GM18873 (cell line): ENCODE results near the gene SLX1A.
A peak's percentile ranks its signal among the peaks of the same experiment; 100 is the strongest.
"Not testable (repeated sequence)": the region's sequence is repeated elsewhere in the genome, so short reads cannot be mapped to it uniquely, and the experiment has no call there.

Experiments used
- ATAC-seq: cut with Tn5 transposase; IDR thresholded peaks from one replicate; pipeline ENCODE4 v1.9.1; 2021; ENCODE audit warnings: mild to moderate bottlenecking, moderate library complexity, moderate number of reproducible peaks; ENCODE audit not compliant: unreplicated experiment, low FRiP score

Gene SLX1A

DNA sequence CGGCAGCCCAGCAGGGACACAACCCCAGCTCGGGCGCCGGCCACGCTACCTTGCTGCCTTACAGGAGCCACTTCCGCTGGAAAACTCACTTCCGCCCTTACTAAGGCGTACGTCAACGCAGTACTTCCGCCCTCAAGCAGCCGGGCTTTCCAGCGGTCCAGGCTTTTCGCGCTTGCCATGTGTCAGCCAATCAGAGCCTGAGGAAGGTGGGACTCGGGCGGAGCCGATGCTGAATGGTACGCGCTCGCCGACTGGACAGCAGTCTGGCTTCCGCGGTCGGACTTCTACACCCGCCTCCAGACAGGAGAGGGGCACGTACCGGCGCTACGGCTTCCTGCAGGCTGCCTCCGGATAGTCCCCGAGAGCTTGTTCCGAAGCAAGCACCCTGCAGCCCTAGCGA, at the start of gene SLX1A, which contains the start of gene BOLA2B:
Gene SLX1A, plus strand, starts transcription at position 261 of the 400 bp plus-strand sequence. CDS start 210 bp downstream, outside the sequence.
Gene BOLA2B, minus strand, starts transcription at position 52 of the 400 bp plus-strand sequence. CDS start 71 bp downstream, outside the sequence.
- peak; percentile 91 for ATAC-seq

DNA sequence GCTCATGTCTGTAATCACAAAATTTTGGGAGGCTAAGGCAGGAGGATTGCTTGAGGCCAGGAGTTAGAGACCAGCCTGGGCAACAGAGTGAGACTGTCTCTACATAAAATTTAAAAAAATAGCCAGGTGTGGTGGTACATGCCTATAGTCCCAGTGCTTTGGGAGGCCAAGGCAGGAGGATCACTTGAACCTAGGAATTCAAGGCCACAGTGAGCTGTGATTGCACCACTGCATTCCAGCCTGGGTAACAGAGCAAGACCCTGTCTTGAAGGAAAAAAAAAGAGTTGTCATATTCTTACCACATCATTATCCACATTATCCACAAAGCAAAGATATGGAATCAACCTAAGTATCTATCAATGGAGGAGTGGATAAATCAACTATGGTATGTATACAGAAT, 49.7 kb upstream of the SLX1A start:
- ATAC-seq: no peak

DNA sequence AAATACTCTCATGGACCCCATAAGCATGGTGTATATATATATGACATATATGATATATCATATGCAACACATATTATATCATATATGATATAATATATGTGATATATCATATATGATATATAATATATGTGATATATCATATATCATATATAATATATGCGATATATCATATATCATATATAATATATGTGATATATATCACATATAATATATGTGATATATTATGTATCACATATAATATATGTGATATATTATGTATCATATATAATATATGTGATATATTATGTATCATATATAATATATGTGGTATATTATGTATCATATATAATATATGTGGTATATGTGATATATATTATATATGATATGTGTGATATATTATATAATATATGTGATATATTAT, 48.8 kb upstream of the SLX1A start:
- no peak for ATAC-seq

DNA sequence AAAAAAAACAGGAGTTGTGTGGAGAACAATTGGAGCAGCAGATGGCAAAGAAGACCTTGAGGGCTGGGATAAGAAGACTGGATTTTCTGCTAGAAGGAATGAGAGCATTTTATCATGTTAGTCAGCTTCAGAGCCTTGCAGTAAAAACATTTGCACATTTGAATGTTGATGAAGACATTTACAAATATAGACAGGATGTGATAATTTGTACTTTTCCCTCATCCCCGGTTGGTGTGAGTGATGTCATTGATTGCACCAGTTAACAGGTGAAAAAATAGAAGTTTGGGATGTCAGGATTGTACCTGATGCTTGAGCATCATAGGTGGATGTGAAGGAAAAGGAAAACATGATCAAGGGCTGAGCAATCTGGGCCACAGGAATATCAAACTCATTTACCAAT, 48.0 kb upstream of the SLX1A start:
- no peak for ATAC-seq

DNA sequence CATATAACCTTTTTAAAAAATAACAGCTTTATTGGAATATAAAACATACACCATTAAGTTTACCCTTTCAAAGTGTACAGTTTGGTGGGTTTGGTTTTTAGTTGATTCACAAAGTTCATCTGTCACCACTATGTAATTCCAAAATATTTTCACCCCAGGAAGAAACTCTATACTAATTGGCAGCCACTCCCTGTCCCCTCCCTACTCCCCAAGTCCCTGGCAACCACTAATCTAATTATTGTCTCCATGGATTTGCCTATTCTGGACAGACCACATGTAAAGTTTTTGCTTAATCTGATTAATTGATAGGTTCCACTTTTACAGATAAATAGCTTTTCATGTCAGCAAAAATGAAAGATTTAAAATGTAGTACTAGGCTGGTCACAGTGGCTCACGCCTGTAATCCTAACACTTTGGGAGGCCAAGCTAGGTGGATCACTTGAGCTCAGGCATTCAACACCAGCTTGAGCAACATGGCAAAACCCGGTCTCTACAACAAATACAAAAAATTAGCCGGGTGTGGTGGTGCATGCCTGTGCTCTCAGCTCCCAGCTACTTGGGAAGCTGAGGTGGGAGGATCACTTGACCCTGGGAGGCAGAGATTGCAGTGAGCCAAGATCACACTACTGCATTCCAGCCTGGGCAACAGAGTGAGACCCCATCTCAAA, 45.7 kb upstream of the SLX1A start:
- no peak for ATAC-seq

DNA sequence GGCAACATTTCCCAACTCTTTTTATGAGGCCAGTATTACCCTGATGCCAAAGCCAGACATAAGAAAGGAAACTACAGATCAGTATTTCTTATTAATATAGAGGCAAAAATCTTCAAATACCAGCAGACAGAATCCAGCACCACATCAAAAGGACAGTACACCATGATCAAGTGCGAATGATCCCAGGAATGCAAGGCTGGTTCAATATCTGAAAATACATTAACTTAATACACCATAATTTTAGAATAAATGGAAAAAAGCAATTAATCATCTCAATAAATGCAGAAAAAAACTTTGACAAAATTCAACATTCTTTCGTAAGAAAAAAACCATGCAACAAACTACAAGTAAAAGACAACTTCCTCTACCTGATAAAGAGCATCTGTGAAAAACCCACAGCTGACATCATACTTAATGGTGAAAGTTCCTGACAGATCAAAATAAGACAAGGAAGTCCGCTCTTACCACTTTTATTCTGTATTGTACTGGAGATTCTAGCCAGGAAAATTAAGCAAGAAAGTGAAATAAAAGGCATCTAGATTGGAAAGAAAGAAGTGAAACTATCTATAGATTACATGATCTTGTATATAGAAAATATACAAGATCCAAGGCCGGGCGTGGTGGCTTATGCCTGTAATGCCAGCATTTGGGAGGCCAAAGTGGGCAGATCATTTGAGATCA, 44.3 kb upstream of the SLX1A start:
- ATAC-seq: no peak

DNA sequence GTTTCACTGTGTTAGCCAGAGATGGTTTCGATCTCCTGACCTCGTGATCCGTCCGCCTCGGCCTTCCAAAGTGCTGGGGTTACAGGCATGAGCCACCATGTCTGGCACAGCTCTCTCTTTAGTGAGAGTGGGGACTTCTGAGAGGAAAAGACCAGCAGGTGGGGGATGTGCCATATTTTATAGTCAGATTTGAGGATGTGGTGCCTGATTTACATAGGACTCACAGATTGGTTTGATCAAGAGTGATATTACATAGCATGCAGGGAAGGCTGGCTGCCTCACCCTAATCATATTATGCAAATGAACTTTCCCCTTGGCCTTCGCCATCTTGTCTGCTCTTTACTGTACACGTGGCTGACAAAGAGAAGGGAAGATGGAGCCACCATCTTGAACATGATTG, 42.6 kb upstream of the SLX1A start:
- no peak for ATAC-seq

DNA sequence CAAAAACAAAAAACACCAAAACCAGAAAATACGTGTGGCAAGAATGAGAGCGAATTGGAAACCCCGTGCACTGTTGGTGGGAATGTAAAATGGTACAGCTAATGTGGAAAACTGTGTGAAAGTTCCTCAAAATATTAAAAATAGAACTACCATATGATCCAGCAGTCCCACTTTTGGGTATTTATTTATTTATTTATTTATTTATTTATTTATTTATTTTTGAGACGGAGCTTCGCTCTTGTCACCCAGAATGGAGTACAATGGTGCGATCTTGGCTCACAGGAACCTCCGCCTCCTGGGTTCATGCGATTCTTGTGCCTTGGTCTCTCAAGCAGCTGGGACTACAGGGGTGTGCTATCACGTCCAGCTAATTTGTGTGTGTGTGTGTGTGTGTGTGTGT, 41.2 kb upstream of the SLX1A start:
- ATAC-seq: no peak

DNA sequence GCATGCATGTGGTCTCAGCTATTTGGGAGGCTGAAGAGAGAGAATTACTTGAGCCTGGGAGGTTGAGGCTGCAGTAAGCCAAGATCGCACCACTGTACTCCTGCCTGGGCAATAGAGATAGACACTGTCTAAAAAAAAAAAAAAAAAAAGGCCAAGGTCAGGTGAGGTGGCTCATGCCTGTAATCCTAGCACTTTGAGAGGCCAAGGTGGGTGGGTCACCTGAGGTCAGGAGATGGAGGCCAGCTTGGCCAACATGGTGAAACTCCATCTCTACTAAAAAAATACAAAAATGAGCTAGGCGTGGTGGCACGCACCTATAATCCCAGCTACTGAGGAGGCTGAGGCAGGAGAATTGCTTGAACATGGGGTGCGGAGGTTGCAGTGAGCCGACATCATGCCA, 38.5 kb upstream of the SLX1A start:
- no peak for ATAC-seq

DNA sequence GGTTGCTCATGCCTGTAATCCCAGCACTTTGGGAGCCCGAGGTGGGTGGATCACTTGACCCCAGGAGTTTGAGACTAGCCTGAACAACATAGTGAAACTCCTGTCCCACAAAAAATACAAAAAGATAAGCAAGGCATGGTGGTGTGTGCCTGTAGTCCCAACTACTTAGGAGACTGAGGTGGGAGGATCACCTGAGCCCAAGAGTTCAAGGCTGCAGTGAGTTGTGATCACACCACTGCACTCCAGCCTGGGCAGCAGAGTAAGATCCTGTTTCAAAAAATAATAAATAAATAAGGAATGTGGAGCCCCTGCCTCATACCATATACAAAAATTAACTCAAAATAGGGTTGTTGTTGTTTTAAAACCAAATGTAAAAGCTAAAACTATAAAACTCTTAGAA, 36.5 kb upstream of the SLX1A start:
- ATAC-seq: no peak

DNA sequence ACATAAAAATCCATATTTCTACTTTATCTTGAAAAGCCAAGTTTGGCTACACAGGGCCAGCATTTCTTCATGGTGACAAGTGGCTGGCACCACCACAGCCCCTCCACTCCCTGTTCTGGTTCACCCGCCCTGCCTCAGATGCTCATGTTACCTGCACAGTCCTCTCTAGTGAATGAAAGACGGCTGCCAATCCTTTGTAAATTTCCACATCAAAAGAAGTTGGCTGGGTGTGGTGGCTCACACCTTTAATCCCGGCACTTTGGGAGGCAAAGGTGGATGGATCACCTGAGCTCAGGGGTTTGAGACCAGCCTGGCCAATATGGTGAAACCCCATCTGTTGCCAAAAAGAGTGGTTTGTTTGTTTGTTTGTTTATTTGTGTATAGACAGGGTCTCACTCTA, 30.1 kb upstream of the SLX1A start:
- ATAC-seq: no peak

DNA sequence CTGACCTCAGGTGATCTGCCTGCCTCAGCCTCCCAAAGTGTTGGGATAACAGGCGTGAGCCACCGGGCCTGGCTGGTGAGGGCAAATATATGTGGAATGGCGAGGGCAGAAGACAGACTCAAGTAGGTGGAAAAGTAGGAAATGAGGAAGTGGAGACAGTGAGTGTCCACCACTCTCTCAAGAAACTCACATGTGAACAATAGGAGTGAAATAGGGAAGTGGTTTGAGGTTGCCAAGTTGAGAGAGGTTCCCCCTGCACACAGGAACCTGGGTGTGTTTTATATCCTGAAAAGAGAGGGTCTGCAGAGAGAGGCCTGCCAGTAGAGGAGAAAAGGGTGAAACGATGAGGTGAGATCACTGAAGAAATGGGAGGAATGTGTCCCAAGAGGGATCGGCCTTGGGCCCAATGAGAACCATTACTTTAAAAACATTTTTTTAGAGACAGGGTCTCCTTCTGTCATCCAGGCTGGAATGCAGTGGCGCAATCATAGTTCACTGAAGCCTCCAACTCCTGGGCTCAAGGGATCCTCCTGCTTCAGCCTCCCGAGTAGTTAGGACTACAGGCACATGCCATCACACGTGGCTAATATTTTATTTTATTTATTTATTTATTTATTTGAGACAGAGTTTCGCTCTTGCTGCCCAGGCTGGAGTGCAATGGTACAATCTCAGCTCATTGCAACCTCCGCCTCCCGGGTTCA, 27.3 kb upstream of the SLX1A start:
- ATAC-seq: peak; percentile 49

DNA sequence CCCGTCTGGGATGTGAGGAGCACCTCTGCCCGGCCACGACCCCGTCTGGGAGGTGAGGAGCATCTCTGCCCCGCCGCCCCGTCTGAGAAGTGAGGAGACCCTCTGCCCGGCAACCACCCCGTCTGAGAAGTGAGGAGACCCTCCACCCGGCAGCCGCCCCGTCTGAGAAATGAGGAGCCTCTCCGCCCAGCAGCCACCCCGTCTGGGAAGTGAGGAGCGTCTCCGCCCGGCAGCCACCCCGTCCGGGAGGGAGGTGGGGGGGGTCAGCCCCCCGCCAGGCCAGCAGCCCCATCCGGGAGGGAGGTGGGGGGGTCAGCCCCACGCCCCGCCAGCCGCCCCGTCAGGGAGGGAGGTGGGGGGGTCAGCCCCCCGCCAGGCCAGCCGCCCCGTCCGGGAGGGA, 24.9 kb upstream of the SLX1A start:
- not testable (repeated sequence) for ATAC-seq

DNA sequence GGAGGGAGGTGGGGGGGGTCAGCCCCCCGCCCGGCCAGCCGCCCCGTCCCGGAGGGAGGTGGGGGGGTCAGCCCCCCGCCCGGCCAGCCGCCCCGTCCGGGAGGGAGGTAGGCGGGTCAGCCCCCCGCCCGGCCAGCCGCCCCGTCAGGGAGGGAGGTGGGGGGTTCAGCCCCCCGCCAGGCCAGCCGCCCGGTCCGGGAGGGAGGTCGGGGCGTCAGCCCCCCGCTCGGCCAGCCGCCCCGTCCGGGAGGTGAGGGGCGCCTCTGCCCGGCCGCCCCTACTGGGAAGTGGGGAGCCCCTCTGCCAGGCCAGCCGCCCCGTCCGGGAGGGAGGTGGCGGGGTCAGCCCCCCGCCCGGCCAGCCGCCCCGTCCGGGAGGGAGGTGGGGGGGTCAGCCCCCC, 24.3 kb upstream of the SLX1A start:
- ATAC-seq: not testable (repeated sequence)

DNA sequence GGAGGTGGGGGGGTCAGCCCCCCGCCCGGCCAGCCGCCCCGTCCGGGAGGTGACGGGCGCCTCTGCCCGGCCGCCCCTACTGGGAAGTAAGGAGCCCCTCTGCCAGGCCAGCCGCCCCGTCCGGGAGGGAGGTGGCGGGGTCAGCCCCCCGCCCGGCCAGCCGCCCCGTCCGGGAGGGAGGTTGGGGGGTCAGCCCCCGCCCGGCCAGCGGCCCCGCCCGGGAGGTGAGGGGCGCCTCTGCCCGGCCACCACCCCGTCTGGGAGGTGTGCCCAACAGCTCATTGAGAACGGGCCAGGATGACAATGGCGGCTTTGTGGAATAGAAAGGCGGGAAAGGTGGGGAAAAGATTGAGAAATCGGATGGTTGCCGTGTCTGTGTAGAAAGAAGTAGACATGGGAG, 23.5 kb upstream of the SLX1A start:
- not testable (repeated sequence) for ATAC-seq

DNA sequence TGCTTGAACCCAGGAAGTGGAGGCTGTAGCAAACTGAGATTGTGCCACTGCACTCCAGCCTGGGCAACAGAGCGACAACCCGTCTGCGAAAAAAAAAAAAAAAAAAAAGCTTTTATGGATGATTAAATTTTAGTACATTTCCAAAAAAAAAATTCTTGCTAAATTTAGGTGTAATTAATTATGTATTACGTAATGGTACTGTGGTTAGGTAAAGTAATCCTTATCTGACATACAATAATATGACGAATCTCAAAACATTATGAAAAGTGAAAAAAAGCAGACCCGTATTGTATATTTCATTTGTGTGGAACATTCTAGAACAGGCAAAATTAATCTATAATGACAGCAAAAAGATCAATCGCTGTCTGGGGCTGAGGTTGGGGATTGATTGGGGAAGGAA, 20.6 kb upstream of the SLX1A start:
- no peak for ATAC-seq

DNA sequence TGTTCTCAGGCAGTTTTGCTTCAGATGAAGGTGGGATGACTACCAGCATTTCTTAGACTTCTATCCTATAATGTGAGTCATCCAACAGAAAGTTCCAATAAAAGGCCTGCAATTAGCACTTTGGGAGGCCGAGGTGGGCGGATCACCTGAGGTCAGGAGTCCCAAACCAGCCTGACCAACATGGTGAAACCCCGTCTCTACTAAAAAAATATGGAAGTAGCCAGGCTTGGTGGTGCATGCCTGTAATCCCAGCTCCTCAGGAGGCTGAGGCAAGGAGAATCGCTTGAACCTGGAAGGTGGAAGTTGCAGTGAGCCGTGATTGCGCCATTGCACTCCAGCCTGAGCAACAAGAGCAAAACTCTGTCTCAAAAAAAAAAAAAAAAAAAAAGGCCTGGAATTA, 16.8 kb upstream of the SLX1A start:
- not testable (repeated sequence) for ATAC-seq

DNA sequence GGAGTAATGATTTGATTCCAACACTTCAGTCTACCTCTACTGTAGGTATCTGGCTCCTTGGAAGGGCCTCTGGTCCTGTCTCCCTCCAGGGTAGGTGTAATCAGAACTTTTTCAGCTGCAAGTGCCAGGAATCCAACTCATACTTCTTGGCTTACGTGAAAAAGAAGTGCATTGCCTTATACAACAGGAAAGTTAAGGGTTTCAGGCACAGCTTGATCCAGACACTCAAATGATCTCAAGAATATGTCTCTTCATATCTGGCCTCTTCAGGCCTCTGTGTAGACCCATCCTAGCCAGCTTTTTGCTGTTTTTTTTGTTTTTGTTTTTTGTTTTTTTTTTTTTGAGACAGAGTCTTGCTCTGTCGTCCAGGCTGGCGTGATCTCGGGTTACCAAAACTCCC, 14.5 kb upstream of the SLX1A start:
- no peak for ATAC-seq

DNA sequence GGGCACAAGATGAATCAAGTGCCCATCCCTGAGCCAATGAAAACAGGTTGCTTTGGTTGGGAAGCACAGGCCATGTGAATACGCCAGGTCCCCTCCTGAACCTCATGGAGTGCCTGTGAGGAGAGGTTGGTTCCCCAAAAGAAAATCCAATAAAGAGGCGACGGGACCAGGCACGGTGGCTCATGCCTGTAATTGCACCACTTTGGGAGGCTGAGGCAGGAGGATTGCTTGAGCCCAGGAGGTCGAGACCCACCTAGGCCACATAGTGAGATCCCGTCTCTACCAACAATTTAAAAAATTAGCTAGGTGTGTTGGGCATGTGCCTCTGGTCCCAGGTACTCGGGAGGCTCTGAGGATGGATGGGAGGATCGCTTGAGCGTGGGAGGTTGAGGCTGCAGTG, 13.7 kb upstream of the SLX1A start:
- ATAC-seq: no peak

DNA sequence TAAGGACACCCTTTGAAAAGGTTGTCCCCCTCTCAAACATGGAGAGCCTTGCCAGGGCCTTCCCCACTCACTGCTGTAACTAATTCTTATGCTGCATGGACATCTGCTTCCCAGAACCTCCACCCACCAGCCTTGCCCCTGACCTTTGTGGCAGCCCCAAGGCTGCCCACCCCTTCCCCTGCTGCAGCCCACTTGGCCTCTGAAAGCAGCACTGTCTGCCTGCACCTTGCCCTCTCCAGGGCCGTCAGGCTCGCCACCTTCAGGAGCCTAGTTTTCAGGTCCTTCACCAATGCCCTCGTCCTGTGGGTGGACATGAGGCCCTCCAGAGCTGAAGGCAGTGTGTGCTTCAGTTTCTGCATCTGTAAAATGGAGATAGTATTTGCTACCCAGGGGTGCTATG, 12.9 kb upstream of the SLX1A start:
- ATAC-seq: no peak

DNA sequence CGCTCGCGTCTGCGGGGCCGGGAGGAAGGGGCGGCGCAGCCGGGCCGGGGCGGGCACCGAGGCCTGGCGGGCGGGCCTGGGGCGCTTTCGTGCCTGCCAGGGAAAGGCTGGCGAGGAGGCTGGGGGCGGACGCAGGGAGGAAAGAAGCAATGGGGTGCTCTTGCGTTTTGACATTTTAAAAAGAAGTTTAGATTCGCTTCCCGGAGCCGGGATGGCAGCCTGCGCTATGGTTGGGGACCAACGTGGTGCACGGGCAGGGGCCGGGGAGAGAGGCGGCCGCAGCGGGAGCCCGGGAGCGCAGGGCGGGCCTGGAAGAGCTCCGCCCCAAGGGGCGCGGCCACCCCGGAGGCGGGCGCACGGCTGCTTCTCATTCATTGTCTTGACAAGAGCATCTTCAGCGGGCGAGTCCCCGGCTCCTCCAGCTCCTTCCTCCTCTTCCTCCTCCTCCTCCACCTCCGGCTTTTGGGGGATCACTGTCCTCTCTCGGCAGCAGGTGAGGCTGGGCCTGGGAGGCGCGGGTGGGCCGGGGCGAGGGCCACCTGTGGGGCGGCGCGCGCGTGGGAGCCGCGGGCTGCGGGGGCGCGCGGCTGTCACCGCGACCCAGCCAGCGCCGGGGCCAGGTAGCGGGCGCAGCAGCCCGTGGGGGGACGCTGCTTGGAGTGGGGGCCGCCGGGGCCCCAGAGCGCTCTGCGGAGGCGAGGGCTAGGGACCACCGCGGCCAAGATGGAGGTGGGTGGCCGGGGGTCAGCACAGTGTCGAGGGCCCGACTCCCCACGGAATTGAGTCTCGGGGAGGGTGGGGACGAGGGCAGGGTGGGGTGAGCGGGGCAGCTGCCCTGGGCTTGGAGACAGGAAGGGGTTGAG, 10.2 kb upstream of the SLX1A start, which contains the start of gene CORO1A:
Gene CORO1A, plus strand, starts transcription at position 370 of the 863 bp plus-strand sequence. CDS start 1,608 bp downstream, outside the sequence.
- no peak for ATAC-seq
